A549 (cell line): Measurements from ENCODE around the gene HYAL3.

Source experiments
- JUN ChIP-seq, 2 experiments: fragments of >200 bp; sonication (Bioruptor Twin); formaldehyde crosslinking; IDR thresholded peaks; 2 replicates in 1 of 2; 3 replicates in 1 of 2; pipeline ENCODE4 v1.6.1; 2016 to 2017
- POLR2A ChIP-seq: IDR thresholded peaks from 2 replicates; pipeline ENCODE4 v1.6.1; 2012; ENCODE audit warnings: mild to moderate bottlenecking, low read length
- RAD21 ChIP-seq, 2 experiments: fragments of >200 bp in 1 of 2; sonication (Bioruptor Twin) in 1 of 2; formaldehyde crosslinking in 1 of 2; IDR thresholded peaks in 1 of 2; conservative IDR thresholded peaks in 1 of 2; 2 replicates in 1 of 2; 3 replicates in 1 of 2; pipeline ENCODE4 v1.6.1; 2012 to 2018; ENCODE audit warnings: inconsistent platforms in 1 of 2
- TF ChIP-seq, protein P1 (sequence below): fragments of >200 bp; sonication (Bioruptor Twin); formaldehyde crosslinking; IDR thresholded peaks from 3 replicates; pipeline ENCODE4 v1.5.1; 2016
- TF ChIP-seq, protein P2 (sequence below): IDR thresholded peaks from 2 replicates; pipeline ENCODE4 v1.6.1; 2012; ENCODE audit warnings: low read depth, borderline replicate concordance

DNA sequence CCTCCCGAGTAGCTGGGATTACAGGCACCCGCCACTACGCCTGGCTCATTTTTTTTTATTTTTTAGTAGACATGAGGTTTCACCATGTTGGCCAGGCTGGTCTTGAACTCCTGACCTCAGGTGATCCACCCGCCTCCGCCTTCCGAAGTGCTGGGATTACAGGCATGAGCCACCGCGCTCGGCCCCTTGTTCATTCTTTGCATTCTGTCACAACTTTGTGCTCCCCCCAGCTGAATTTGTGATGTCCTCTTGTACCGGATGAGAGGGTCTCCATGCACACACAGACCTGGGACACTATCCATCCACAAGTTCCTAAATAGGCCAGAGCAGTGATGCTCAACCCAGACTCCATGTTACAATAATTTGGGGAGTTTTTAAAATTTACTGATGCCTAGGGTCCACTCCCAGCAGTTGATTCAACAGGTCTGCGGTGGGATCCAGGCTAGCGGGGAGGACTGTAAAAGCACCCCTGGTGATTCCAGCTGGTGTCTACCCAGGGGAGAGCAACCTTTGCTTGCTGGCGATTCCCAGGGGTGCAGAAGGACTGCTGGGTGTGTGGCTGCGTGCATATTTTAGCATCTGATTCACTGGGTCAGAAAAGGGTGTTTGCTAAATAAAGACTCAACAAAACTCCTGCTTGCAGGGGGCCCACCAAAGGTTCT, 40.4 kb upstream of the HYAL3 start:
- TF ChIP-seq, protein P1, sequence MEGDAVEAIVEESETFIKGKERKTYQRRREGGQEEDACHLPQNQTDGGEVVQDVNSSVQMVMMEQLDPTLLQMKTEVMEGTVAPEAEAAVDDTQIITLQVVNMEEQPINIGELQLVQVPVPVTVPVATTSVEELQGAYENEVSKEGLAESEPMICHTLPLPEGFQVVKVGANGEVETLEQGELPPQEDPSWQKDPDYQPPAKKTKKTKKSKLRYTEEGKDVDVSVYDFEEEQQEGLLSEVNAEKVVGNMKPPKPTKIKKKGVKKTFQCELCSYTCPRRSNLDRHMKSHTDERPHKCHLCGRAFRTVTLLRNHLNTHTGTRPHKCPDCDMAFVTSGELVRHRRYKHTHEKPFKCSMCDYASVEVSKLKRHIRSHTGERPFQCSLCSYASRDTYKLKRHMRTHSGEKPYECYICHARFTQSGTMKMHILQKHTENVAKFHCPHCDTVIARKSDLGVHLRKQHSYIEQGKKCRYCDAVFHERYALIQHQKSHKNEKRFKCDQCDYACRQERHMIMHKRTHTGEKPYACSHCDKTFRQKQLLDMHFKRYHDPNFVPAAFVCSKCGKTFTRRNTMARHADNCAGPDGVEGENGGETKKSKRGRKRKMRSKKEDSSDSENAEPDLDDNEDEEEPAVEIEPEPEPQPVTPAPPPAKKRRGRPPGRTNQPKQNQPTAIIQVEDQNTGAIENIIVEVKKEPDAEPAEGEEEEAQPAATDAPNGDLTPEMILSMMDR, result no peak
- TF ChIP-seq JUN (IDR thresholded peaks at IDR 0.05) (no peak), RAD21 (conservative IDR thresholded peaks at IDR 0.05 in 1 of 2, IDR thresholded peaks at IDR 0.05 in 1 of 2) (no peak), POLR2A (no peak)
- TF ChIP-seq, protein P2, sequence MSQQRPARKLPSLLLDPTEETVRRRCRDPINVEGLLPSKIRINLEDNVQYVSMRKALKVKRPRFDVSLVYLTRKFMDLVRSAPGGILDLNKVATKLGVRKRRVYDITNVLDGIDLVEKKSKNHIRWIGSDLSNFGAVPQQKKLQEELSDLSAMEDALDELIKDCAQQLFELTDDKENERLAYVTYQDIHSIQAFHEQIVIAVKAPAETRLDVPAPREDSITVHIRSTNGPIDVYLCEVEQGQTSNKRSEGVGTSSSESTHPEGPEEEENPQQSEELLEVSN, result no peak
